ENCODE measurements around the gene PDE6B. TPM values are rescaled to one million over a fixed set of nuclear protein-coding genes. Genes with fewer than 3 reads are reported as not detected.

The PDE6B gene
- total and polyA plus RNA-seq, 2 of the 13 experiments (the other 11 are each of a cell fraction or from before 2014, with no cell fraction given): 0.38 to 0.40 TPM

DNA sequence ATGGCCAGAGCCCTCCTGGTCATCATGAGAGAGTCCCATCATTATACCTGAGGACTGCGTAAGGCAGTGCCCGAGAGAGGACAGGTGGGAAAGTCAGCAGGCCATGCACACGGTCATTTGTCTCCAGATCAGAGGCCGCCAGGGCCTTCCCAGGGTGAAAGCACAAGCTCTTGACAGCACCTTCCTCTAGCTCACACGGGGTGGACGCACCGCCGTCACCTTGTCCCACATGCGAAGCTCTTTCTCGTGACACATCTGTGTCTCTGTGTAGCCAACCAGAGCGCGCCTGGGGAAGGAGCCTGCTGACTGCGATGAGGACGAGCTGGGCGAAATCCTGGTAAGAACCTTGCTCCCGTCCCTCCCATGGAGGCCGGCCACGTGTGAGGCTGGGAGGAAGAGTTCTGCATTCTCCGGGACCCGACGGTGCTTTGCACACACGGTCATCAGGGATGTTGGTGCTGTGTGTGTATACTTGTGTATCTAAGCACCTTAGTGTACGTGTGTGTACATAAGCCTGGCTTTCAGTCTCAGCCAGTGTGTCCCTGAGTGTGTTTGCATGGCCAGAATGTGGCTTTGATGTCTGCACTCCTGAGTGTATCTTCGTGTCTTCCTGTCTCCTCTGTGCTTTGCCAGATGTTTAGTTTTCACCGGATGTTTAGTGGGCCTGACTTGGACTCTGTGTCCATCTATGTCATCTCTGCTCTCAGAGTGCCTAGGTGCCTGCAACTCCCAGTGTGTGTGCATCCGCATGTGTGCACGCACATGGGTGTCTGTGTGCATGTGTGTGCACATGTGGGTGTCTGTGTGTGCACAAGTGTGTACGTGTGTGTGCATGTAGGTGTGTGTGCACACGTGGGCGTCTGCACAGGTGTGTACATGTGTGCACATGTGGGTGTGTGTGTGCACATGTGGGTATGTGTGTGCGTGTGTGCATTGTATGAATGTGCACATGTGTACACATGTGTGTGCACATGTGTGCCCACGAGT, 33.6 kb downstream of the PDE6B start (continued):
- 0 out of 2 replicates have a peak, but pooled peaks have one; percentile 15 for TF ChIP-seq HNF1B (CRISPR knock-in tag; IDR thresholded peaks at IDR 0.05)
- TF ChIP-seq ZNF777 (CRISPR knock-in tag; IDR thresholded peaks at IDR 0.05): peak; percentile 34; the same call in 1 of the 2 replicates
- peak; percentile 64; the same call in 1 of the 2 replicates for TF ChIP-seq HOXA9 (CRISPR knock-in tag; IDR thresholded peaks at IDR 0.05; ENCODE audit: borderline replicate concordance)
- peak; percentile 40; the same call in 1 of the 2 replicates for TF ChIP-seq GFI1 (CRISPR knock-in tag; IDR thresholded peaks at IDR 0.05; ENCODE audit: borderline replicate concordance)
- no peak for TF ChIP-seq FOXP1 (IDR thresholded peaks at IDR 0.05)
- TF ChIP-seq FOXP1 (CRISPR knock-in tag; IDR thresholded peaks at IDR 0.05): peak; percentile 88
- peak; percentile 70; the same call in 1 of the 2 replicates for TF ChIP-seq ZNF772 (CRISPR knock-in tag; IDR thresholded peaks at IDR 0.05)
- TF ChIP-seq HBP1 (CRISPR knock-in tag; IDR thresholded peaks at IDR 0.05; ENCODE audit: low read depth): no peak
- TF ChIP-seq EP300 (IDR thresholded peaks at IDR 0.05; ENCODE audit: low read depth in 2 of 2, low read length in 2 of 2): peak in 1 of 2 experiments; percentile 48; a peak in 1 of 4 replicates
- no peak for TF ChIP-seq EP300 (CRISPR knock-in tag; IDR thresholded peaks at IDR 0.05; ENCODE audit: borderline replicate concordance)
- TF ChIP-seq, protein P1, sequence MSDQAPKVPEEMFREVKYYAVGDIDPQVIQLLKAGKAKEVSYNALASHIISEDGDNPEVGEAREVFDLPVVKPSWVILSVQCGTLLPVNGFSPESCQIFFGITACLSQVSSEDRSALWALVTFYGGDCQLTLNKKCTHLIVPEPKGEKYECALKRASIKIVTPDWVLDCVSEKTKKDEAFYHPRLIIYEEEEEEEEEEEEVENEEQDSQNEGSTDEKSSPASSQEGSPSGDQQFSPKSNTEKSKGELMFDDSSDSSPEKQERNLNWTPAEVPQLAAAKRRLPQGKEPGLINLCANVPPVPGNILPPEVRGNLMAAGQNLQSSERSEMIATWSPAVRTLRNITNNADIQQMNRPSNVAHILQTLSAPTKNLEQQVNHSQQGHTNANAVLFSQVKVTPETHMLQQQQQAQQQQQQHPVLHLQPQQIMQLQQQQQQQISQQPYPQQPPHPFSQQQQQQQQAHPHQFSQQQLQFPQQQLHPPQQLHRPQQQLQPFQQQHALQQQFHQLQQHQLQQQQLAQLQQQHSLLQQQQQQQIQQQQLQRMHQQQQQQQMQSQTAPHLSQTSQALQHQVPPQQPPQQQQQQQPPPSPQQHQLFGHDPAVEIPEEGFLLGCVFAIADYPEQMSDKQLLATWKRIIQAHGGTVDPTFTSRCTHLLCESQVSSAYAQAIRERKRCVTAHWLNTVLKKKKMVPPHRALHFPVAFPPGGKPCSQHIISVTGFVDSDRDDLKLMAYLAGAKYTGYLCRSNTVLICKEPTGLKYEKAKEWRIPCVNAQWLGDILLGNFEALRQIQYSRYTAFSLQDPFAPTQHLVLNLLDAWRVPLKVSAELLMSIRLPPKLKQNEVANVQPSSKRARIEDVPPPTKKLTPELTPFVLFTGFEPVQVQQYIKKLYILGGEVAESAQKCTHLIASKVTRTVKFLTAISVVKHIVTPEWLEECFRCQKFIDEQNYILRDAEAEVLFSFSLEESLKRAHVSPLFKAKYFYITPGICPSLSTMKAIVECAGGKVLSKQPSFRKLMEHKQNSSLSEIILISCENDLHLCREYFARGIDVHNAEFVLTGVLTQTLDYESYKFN (CRISPR knock-in tag; conservative IDR thresholded peaks at IDR 0.05): peak; percentile 86
- no peak for TF ChIP-seq SMAD3 (CRISPR knock-in tag; IDR thresholded peaks at IDR 0.05)
- TF ChIP-seq, protein P2, sequence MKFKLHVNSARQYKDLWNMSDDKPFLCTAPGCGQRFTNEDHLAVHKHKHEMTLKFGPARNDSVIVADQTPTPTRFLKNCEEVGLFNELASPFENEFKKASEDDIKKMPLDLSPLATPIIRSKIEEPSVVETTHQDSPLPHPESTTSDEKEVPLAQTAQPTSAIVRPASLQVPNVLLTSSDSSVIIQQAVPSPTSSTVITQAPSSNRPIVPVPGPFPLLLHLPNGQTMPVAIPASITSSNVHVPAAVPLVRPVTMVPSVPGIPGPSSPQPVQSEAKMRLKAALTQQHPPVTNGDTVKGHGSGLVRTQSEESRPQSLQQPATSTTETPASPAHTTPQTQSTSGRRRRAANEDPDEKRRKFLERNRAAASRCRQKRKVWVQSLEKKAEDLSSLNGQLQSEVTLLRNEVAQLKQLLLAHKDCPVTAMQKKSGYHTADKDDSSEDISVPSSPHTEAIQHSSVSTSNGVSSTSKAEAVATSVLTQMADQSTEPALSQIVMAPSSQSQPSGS (CRISPR knock-in tag; IDR thresholded peaks at IDR 0.05): 0 out of 2 replicates have a peak, but pooled peaks have one; percentile 20
- no peak for TF ChIP-seq GATAD1 (CRISPR knock-in tag; IDR thresholded peaks at IDR 0.05)
- TF ChIP-seq FOXM1 (CRISPR knock-in tag; IDR thresholded peaks at IDR 0.05): 0 out of 2 replicates have a peak, but pooled peaks have one; percentile 12
- peak; percentile 76 for TF ChIP-seq RXRB (CRISPR knock-in tag; IDR thresholded peaks at IDR 0.05; ENCODE audit: borderline replicate concordance)
- TF ChIP-seq, protein P3, sequence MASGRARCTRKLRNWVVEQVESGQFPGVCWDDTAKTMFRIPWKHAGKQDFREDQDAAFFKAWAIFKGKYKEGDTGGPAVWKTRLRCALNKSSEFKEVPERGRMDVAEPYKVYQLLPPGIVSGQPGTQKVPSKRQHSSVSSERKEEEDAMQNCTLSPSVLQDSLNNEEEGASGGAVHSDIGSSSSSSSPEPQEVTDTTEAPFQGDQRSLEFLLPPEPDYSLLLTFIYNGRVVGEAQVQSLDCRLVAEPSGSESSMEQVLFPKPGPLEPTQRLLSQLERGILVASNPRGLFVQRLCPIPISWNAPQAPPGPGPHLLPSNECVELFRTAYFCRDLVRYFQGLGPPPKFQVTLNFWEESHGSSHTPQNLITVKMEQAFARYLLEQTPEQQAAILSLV (CRISPR knock-in tag; IDR thresholded peaks at IDR 0.05; ENCODE audit: borderline replicate concordance): 0 out of 2 replicates have a peak, but pooled peaks have one; percentile 3
